HG03565 (cell line): Measurements from ENCODE around the gene C2CD3.
A peak's percentile ranks its signal among the peaks of the same experiment; 100 is the strongest.

Experiments
- ATAC-seq: cut with Tn5 transposase; IDR thresholded peaks from one replicate; pipeline ENCODE4 v1.9.1; 2021; ENCODE audit warnings: mild to moderate bottlenecking, moderate library complexity; ENCODE audit not compliant: unreplicated experiment

Gene C2CD3

GRCh38 chr11:74170694-74171629 lies at the start of gene C2CD3, which contains the start of gene PPME1:
Gene C2CD3 (minus strand): TSS chr11:74171002. CDS start chr11:74170792, 210 bp downstream.
Gene PPME1 (plus strand): TSS chr11:74171289. CDS start chr11:74171422, 133 bp downstream.
- ATAC-seq, result peak; percentile 88

- ATAC-seq, result no peak
Observed at GRCh38 chr11:74220376-74220775, 49.6 kb upstream of the C2CD3 start.

GRCh38 chr11:74212533-74212932 lies 41.7 kb upstream of the C2CD3 start:
- no peak for ATAC-seq

- ATAC-seq, result no peak
Observed at GRCh38 chr11:74208507-74208906, 37.7 kb upstream of the C2CD3 start.

GRCh38 chr11:74206746-74207145 lies 35.9 kb upstream of the C2CD3 start:
- no peak for ATAC-seq

- no peak for ATAC-seq
Observed at GRCh38 chr11:74205181-74205580, 34.4 kb upstream of the C2CD3 start.

GRCh38 chr11:74204701-74205100 lies 33.9 kb upstream of the C2CD3 start:
- no peak for ATAC-seq

- ATAC-seq, result no peak
Observed at GRCh38 chr11:74203966-74204365, 33.2 kb upstream of the C2CD3 start.

- ATAC-seq, result no peak
Observed at GRCh38 chr11:74196781-74197486, 26.1 kb upstream of the C2CD3 start.

- no peak for ATAC-seq
Observed at GRCh38 chr11:74195828-74196227, 25.0 kb upstream of the C2CD3 start.

- no peak for ATAC-seq
Observed at GRCh38 chr11:74185695-74186094, 14.9 kb upstream of the C2CD3 start.

- ATAC-seq, result no peak
Observed at GRCh38 chr11:74185285-74185684, 14.5 kb upstream of the C2CD3 start.

- ATAC-seq, result no peak
Observed at GRCh38 chr11:74182635-74183034, 11.8 kb upstream of the C2CD3 start.

GRCh38 chr11:74179234-74180052 lies 8.6 kb upstream of the C2CD3 start:
- ATAC-seq, result no peak

GRCh38 chr11:74175920-74176319 lies 5.1 kb upstream of the C2CD3 start:
- ATAC-seq, result no peak

GRCh38 chr11:74171997-74172396 lies 1.2 kb upstream of the C2CD3 start:
- no peak for ATAC-seq

- no peak for ATAC-seq
Observed at GRCh38 chr11:74171630-74171968, 797 bp upstream of the C2CD3 start.

GRCh38 chr11:74169738-74170458 lies 904 bp downstream of the C2CD3 start:
- no peak for ATAC-seq

GRCh38 chr11:74168838-74169237 lies 2.0 kb downstream of the C2CD3 start:
- no peak for ATAC-seq

- no peak for ATAC-seq
Observed at GRCh38 chr11:74162681-74163467, 7.9 kb downstream of the C2CD3 start.
